OCI-LY1 (cell line): Measurements from ENCODE around the gene CXXC5.

Source experiments
- H2AFZ ChIP-seq: fragments of 200-600 bp; sonication (generic), shearing (Covaris generic); 2 replicates; pipeline ENCODE4 v1.6.0; 2014; ENCODE audit warnings: antibody characterized with exemption, mild to moderate bottlenecking, low read length
- H3F3A ChIP-seq: fragments of 200-600 bp; sonication (generic), shearing (Covaris generic); 2 replicates; pipeline ENCODE4 v1.6.0; 2014; ENCODE audit warnings: mild to moderate bottlenecking, antibody characterized with exemption, low read length, moderate library complexity; ENCODE audit not compliant: insufficient read depth
- H3K27ac ChIP-seq: fragments of 200-600 bp; sonication (generic); 2 replicates; pipeline ENCODE4 v1.5.1; 2014; ENCODE audit warnings: low read length, mixed run types, mild to moderate bottlenecking, low read depth; ENCODE audit not compliant: poor library complexity, severe bottlenecking
- H3K27me3 ChIP-seq: fragments of 200-600 bp; sonication (generic); 2 replicates; pipeline ENCODE4 v1.6.0; 2014; ENCODE audit warnings: antibody characterized with exemption, mild to moderate bottlenecking, low read length, moderate library complexity; ENCODE audit not compliant: insufficient read depth
- H3K36me3 ChIP-seq: fragments of 200-600 bp; sonication (generic); 2 replicates; pipeline ENCODE4 v1.6.1; 2014; ENCODE audit warnings: mild to moderate bottlenecking, antibody characterized with exemption, low read length, moderate library complexity, mixed read lengths; ENCODE audit not compliant: insufficient read depth
- H3K4me1 ChIP-seq: fragments of 200-600 bp; sonication (generic); 2 replicates; pipeline ENCODE4 v1.5.1; 2014; ENCODE audit warnings: mild to moderate bottlenecking, low read length, moderate library complexity; ENCODE audit not compliant: insufficient read depth, severe bottlenecking
- H3K4me2 ChIP-seq: fragments of 200-600 bp; sonication (generic), shearing (Covaris generic); 2 replicates; pipeline ENCODE4 v1.6.1; 2014; ENCODE audit warnings: low read length
- H3K4me3 ChIP-seq: fragments of 200-600 bp; sonication (generic); 2 replicates; pipeline ENCODE4 v1.5.1; 2014; ENCODE audit warnings: low read length, low read depth, mild to moderate bottlenecking, mixed read lengths; ENCODE audit not compliant: poor library complexity, severe bottlenecking
- H3K79me2 ChIP-seq: fragments of 200-600 bp; shearing (Covaris generic); 2 replicates; pipeline ENCODE4 v1.6.1; 2016; ENCODE audit warnings: mixed run types, low read length, mixed read lengths; ENCODE audit not compliant: insufficient read depth
- H3K9ac ChIP-seq: fragments of 200-600 bp; sonication (generic), shearing (Covaris generic); 2 replicates; pipeline ENCODE4 v1.6.1; 2014; ENCODE audit warnings: mild to moderate bottlenecking, low read length, mixed read lengths
- H3K9me2 ChIP-seq: fragments of 200-600 bp; sonication (generic), shearing (Covaris generic); 2 replicates; pipeline ENCODE4 v1.6.1; 2014; ENCODE audit warnings: low read depth, mild to moderate bottlenecking, low read length, mixed read lengths
- H3K9me3 ChIP-seq: fragments of 200-600 bp; shearing (Covaris generic); 2 replicates; pipeline ENCODE4 v1.6.1; 2014; ENCODE audit warnings: low read length, mixed read lengths
- H4K20me1 ChIP-seq: fragments of 200-600 bp; sonication (generic), shearing (Covaris generic); 2 replicates; pipeline ENCODE4 v1.6.0; 2016; ENCODE audit warnings: mild to moderate bottlenecking, low read length; ENCODE audit not compliant: insufficient read depth
- CTCF ChIP-seq: fragments of 200-600 bp; sonication (generic), shearing (Covaris generic); IDR thresholded peaks from 2 replicates; pipeline ENCODE4 v1.5.1; 2017; ENCODE audit warnings: mild to moderate bottlenecking, antibody characterized with exemption, low read length, moderate library complexity, mixed read lengths
- EZH2 ChIP-seq: fragments of 200-600 bp; sonication (generic), shearing (Covaris generic); IDR thresholded peaks from 2 replicates; pipeline ENCODE4 v1.8.0; 2017; ENCODE audit warnings: borderline replicate concordance, mixed run types, mild to moderate bottlenecking, antibody characterized with exemption, low read length, moderate library complexity, mixed read lengths

CXXC5 gene

GRCh38 chr5:139651853-139652787 lies 4.0 kb downstream of the CXXC5 start:
- H3K9me2 ChIP-seq, result no peaks in the 10 kb centered on the region
- peaks cover 79% of the 10 kb centered on the region for H3K79me2 ChIP-seq
- H3K27ac ChIP-seq, result peak overlapping the region; percentile 94
- no peaks in the 10 kb centered on the region for H4K20me1 ChIP-seq
- no peaks in the 10 kb centered on the region for H3F3A ChIP-seq
- peak overlapping the region; percentile 98 for H3K9ac ChIP-seq
- no peak overlapping the region for H2AFZ ChIP-seq
- H3K9me3 ChIP-seq, result no peaks in the 10 kb centered on the region
- H3K36me3 ChIP-seq, result peaks cover 14% of the 10 kb centered on the region; the same call in 1 of the 2 replicates
- H3K4me2 ChIP-seq, result peak overlapping the region; percentile 89
- TF ChIP-seq CTCF (no peak), EZH2 (no peak)
- H3K27me3 ChIP-seq, result no peaks in the 10 kb centered on the region
- H3K4me3 ChIP-seq, result peak overlapping the region; percentile 98
- peaks cover 75% of the 10 kb centered on the region for H3K4me1 ChIP-seq

DNA sequence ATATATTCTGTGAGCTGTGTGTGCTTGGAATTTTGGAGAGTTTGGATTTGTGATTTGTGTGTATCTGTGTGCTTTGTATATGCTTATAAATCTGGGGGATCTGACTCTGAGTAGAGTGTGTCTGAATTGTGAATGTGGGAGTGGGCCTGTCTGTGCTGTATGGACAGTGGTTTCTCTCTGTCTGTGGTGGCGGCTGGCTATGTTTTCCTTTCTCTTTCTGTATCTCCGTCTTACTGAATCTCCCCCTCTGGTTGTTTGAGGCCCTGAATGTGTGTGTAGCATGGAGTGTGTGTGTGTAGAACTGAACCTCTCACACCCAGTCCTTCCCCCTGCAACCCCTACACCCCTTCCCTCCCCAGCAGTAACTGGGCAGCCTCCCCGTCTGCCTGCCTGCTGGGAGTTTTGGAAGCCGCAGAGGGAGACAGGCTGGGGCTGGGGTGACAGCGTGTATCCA lies 4.7 kb downstream of the CXXC5 start:
- Histone ChIP-seq H3K9me2 (no peaks in the 10 kb centered on the region), H3K27me3 (no peaks in the 10 kb centered on the region), H3F3A (no peaks in the 10 kb centered on the region), H2AFZ (no peak overlapping the region), H3K9ac (peak overlapping the region; percentile 48), H3K4me2 (peak overlapping the region; percentile 89), H3K27ac (peak overlapping the region; percentile 80), H3K4me1 (peaks cover 75% of the 10 kb centered on the region), H3K4me3 (peak overlapping the region; percentile 98), H3K36me3 (peaks cover 14% of the 10 kb centered on the region; the same call in 1 of the 2 replicates), H4K20me1 (no peaks in the 10 kb centered on the region), H3K79me2 (peaks cover 84% of the 10 kb centered on the region), H3K9me3 (no peaks in the 10 kb centered on the region)
- no peak for TF ChIP-seq CTCF
- TF ChIP-seq EZH2, result no peak

DNA sequence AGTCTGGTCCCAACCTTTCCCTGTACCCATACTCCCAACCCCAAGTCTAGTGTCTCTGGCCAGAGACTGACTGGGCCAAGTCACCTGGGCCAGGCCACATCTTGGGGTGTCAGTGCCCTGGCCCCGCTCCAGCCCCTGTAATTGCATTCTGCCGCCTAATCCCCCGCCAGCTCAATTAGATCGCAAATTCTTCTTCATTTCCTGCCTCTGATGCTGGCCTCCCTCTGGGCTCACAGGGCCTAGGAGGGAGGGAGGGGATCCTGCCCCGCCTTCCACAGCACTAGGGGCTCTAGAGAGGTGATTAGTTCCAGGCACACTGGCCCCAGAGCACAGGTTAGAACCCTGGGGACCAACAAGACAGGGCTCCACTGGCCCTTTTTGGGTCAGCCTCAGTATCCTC lies 5.5 kb downstream of the CXXC5 start:
- peak overlapping the region; percentile 89 for H3K4me2 ChIP-seq
- H3K4me3 ChIP-seq, result peak overlapping the region; percentile 98
- peaks cover 92% of the 10 kb centered on the region for H3K79me2 ChIP-seq
- H3K27ac ChIP-seq, result peak overlapping the region; percentile 80
- H3K9me3 ChIP-seq, result no peaks in the 10 kb centered on the region
- no peaks in the 10 kb centered on the region for H4K20me1 ChIP-seq
- H3K9me2 ChIP-seq, result no peaks in the 10 kb centered on the region
- TF ChIP-seq EZH2 (no peak), CTCF (no peak)
- H2AFZ ChIP-seq, result no peak overlapping the region
- peaks cover 81% of the 10 kb centered on the region for H3K4me1 ChIP-seq
- no peaks in the 10 kb centered on the region for H3K27me3 ChIP-seq
- no peaks in the 10 kb centered on the region for H3F3A ChIP-seq
- peaks cover 14% of the 10 kb centered on the region; the same call in 1 of the 2 replicates for H3K36me3 ChIP-seq
- H3K9ac ChIP-seq, result peak overlapping the region; percentile 48; the same call in 1 of the 2 replicates
